Measurements from ENCODE around the gene HOXA4.
A peak's percentile ranks its signal among the peaks of the same experiment; 100 is the strongest.

The HOXA4 gene

GRCh38 chr7:27143023-27143949, 12.7 kb upstream of the HOXA4 start, which contains the start of gene HOXA5:
Gene HOXA5 (minus strand): TSS chr7:27143681. CDS start chr7:27143607, 74 bp downstream.
- H3K4me3 ChIP-seq (replicated peaks; ENCODE audit: insufficient read depth, low read length) = peak within 1 kb of the TSS; percentile 67

GRCh38 chr7:27142580-27143022, 12.0 kb upstream of the HOXA4 start:
- DNase-seq (ENCODE audit: low read depth in 1 of 2, low spot score in 1 of 2) = no peak
- peak overlapping the region; percentile 67 for H3K4me3 ChIP-seq (replicated peaks; ENCODE audit: insufficient read depth, low read length)
- peaks cover 10% of the 10 kb centered on the region for H3K27me3 ChIP-seq (ENCODE audit: insufficient read depth, poor library complexity, severe bottlenecking)

More at GRCh38 chr7:27143023-27143949, 12.7 kb upstream of the HOXA4 start, which contains the start of gene HOXA5:
- peaks cover 12% of the 10 kb centered on the region for H3K27me3 ChIP-seq (ENCODE audit: insufficient read depth, poor library complexity, severe bottlenecking)
- no peak within 1 kb of the TSS for H3K27ac ChIP-seq (replicated peaks)
- DNase-seq (ENCODE audit: low read depth in 1 of 2, low spot score in 1 of 2) = peak; percentile 81 to 93
- TF ChIP-seq CTCF (IDR thresholded peaks at IDR 0.05; ENCODE audit: insufficient read depth, low read length) = peak; percentile 17
- no peak for TF ChIP-seq SPI1 (IDR thresholded peaks at IDR 0.05; ENCODE audit: borderline replicate concordance, low read depth)

GRCh38 chr7:27141923-27142579, 11.5 kb upstream of the HOXA4 start:
- no peak for DNase-seq (ENCODE audit: low read depth in 1 of 2, low spot score in 1 of 2)
- TF ChIP-seq GABPA (IDR thresholded peaks at IDR 0.05; ENCODE audit: low read depth) (no peak), CTCF (IDR thresholded peaks at IDR 0.05; ENCODE audit: insufficient read depth, low read length) (no peak), POLR2AphosphoS5 (IDR thresholded peaks at IDR 0.05; ENCODE audit: low read depth) (no peak), REST (IDR thresholded peaks at IDR 0.05; ENCODE audit: insufficient replicate concordance, low read depth) (no peak), SPI1 (IDR thresholded peaks at IDR 0.05; ENCODE audit: borderline replicate concordance, low read depth) (no peak)
- H3K27me3 ChIP-seq (ENCODE audit: insufficient read depth, poor library complexity, severe bottlenecking) = peaks cover 5% of the 10 kb centered on the region
- H3K27ac ChIP-seq (replicated peaks) = no peak overlapping the region
- H3K4me3 ChIP-seq (replicated peaks; ENCODE audit: insufficient read depth, low read length) = peak overlapping the region; percentile 67

More at GRCh38 chr7:27142580-27143022, 12.0 kb upstream of the HOXA4 start:
- no peak for TF ChIP-seq CTCF (IDR thresholded peaks at IDR 0.05; ENCODE audit: insufficient read depth, low read length)
- no peak for TF ChIP-seq REST (IDR thresholded peaks at IDR 0.05; ENCODE audit: insufficient replicate concordance, low read depth)
- no peak for TF ChIP-seq SPI1 (IDR thresholded peaks at IDR 0.05; ENCODE audit: borderline replicate concordance, low read depth)
- H3K27ac ChIP-seq (replicated peaks) = no peak overlapping the region

Data from HL-60 (cell line).